ENCODE data around the gene CDK5. TPM values are rescaled to one million over a fixed set of nuclear protein-coding genes. Genes with fewer than 3 reads are reported as not detected.
A peak's percentile ranks its signal among the peaks of the same experiment; 100 is the strongest.

CDK5 gene
- total RNA-seq, 4 donors from 2014 or later = 3.7 to 10.7 (median 5.9) TPM

DNA sequence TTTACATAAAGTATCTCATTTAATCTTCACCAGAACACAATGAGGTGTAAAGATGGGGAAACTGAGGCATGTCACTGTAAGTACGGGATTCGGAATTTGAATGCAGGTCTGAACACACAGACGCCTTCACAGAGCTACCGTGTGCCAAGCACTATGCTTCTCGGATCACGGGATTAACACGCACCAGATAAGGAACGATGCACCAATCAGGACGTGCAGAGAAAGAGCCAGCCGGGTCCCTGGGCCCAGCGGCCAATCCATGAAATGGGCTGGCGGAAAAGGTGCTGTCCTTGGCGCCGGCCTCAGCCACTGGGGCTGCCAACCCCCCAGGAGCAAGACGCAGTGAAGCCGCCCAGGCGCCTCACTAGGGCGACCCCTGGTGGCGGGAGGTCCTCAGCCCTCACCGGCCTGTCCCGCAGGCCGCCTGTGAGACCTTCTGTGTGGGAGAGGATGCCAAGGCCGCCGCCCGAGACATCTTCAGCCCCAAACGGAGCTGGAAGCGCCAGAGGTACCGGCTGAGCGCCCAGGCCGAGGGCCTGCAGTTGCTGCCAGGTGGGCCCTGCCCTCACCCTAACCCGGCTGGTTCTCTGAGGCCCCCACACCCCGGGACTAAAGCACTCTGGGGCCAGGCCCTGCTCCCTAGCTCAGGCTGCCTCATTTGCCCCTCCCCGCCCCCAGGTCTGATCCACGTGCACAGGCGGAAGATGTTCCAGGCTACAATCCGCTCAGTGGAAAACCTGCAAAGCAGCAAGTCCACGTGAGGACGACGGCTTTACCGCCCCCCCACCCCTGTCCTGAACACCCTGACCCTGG is 49.0 kb downstream of the CDK5 start:
- peaks cover 0 to 8% of the 10 kb centered on the region in 2 donors for H3K4me1 ChIP-seq
- intact Hi-C loops (cut with DNase I; ENCODE audit: low total_unique reads) (no loop called here), in situ Hi-C loops (cut with MboI; ENCODE audit: low sequenced_read_pairs in 4 of 4) (no loop called here)
- peak overlapping the region in 1 of 4 donors; percentile 18 for H3K4me3 ChIP-seq
- H3K36me3 ChIP-seq = no peaks in the 10 kb centered on the region
- DNase-seq (no peak), ATAC-seq (peak in 1 of 2 donors; percentile 30)
- H3K27ac ChIP-seq = no peak overlapping the region
- peaks cover 5 to 38% (median 35%) of the 10 kb centered on the region in 3 donors for H3K27me3 ChIP-seq
- TF ChIP-seq POLR2A (IDR thresholded peaks at IDR 0.05) = no peak
- TF ChIP-seq, protein P1, sequence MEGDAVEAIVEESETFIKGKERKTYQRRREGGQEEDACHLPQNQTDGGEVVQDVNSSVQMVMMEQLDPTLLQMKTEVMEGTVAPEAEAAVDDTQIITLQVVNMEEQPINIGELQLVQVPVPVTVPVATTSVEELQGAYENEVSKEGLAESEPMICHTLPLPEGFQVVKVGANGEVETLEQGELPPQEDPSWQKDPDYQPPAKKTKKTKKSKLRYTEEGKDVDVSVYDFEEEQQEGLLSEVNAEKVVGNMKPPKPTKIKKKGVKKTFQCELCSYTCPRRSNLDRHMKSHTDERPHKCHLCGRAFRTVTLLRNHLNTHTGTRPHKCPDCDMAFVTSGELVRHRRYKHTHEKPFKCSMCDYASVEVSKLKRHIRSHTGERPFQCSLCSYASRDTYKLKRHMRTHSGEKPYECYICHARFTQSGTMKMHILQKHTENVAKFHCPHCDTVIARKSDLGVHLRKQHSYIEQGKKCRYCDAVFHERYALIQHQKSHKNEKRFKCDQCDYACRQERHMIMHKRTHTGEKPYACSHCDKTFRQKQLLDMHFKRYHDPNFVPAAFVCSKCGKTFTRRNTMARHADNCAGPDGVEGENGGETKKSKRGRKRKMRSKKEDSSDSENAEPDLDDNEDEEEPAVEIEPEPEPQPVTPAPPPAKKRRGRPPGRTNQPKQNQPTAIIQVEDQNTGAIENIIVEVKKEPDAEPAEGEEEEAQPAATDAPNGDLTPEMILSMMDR (IDR thresholded peaks at IDR 0.05 in 4 of 5, conservative IDR thresholded peaks at IDR 0.05 in 1 of 5) = peak in 4 of 5 experiments; percentile 45 to 71 (median 46)
- H3K9me3 ChIP-seq = no peaks in the 10 kb centered on the region

DNA sequence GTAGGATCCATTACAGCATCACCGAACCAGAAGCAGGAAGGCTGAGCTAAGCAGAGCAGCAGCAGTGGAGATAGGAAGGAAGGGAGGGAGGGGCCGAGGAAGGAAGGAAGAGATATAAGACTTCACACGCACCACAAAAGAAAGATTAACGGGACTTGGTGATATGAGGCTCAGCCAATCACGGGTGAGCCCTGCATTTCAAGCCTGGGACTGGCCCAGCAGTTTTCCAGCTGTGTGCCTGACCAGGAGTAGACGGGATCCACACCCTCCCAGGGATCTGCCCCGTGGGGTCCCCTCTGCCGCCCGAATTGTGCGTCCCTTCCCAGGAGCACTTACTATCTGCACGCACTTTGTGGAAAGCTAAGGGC is 49.6 kb downstream of the CDK5 start:
- Histone ChIP-seq H3K9me3 (no peaks in the 10 kb centered on the region), H3K4me1 (peaks cover 0 to 2% of the 10 kb centered on the region in 2 donors), H3K36me3 (no peaks in the 10 kb centered on the region), H3K4me3 (peak overlapping the region in 1 of 4 donors; percentile 18), H3K27ac (no peak overlapping the region), H3K27me3 (peaks cover 5 to 32% (median 30%) of the 10 kb centered on the region in 3 donors)
- in situ Hi-C loops (cut with MboI; ENCODE audit: low sequenced_read_pairs in 4 of 4) = no loop called here
- TF ChIP-seq, protein P1 (IDR thresholded peaks at IDR 0.05 in 4 of 5, conservative IDR thresholded peaks at IDR 0.05 in 1 of 5) = no peak
- no peak for TF ChIP-seq POLR2A (IDR thresholded peaks at IDR 0.05)
- DNase-seq (no peak), ATAC-seq (no peak)
- intact Hi-C loops (cut with DNase I; ENCODE audit: low total_unique reads) = no loop called here

DNA sequence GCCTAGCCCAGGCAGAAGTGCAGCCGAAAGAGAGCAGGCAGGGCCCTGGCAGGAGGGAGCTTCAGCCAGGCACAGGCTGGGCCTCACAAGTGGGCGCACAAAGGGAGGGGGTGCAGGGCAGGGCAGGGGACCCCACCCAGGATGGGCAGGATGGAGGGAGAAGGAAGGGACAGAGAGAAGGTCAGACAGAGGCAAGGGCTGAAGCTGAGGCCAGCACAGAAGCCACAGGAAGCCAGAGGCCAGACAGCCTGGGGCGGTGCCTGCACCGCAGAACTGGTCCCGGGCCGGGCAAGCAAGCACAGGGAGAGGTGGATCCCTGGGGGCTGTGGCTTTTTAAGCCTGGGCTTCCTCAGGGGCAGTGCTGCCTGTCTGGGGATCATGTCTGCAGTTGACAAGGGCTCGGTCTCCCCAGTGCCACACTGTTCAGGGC is 50.2 kb downstream of the CDK5 start:
- Histone ChIP-seq H3K27me3 (peaks cover 5 to 25% (median 23%) of the 10 kb centered on the region in 3 donors), H3K27ac (no peak overlapping the region), H3K4me3 (no peak overlapping the region), H3K4me1 (no peaks in the 10 kb centered on the region), H3K9me3 (no peaks in the 10 kb centered on the region), H3K36me3 (no peaks in the 10 kb centered on the region)
- ATAC-seq (no peak), DNase-seq (no peak)
- in situ Hi-C loops (cut with MboI; ENCODE audit: low sequenced_read_pairs in 4 of 4) = no loop called here
- intact Hi-C loops (cut with DNase I; ENCODE audit: low total_unique reads) = no loop called here
- no peak for TF ChIP-seq POLR2A (IDR thresholded peaks at IDR 0.05)
- TF ChIP-seq, protein P1 (IDR thresholded peaks at IDR 0.05 in 4 of 5, conservative IDR thresholded peaks at IDR 0.05 in 1 of 5) = no peak

DNA sequence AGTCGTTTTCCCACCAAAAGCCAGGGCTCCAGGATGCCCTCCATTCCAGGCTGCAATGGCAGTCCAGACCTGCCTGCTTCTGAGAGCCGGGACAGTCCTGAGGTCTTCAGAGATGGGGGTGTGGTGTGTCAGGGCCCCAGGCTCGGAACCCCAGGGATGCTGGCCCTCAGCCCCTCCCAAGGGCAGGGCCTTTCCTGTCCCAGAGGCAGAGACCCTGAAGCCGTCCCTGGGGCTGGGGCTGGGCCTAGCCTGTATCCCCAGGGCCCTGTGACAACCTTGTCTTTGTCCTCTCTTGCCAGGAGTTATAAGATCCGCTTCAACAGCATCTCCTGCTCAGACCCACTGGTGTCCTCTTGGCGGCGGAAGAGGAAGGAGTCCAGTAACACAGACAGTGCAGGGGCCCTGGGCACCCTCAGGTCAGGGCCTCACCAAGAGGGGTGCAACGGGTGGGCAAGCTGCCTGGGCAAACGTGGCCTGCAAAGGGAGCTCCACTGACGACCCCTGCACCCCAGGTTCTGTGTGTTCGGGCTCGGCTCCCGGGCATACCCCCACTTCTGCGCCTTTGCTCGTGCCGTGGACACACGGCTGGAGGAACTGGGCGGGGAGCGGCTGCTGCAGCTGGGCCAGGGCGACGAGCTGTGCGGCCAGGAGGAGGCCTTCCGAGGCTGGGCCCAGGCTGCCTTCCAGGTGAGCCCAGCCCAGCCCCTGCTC is 51.0 kb downstream of the CDK5 start:
- intact Hi-C loops (cut with DNase I; ENCODE audit: low total_unique reads) = no loop called here
- Histone ChIP-seq H3K4me3 (no peak overlapping the region), H3K27me3 (peaks cover 0 to 24% (median 23%) of the 10 kb centered on the region in 3 donors), H3K36me3 (no peaks in the 10 kb centered on the region), H3K4me1 (no peaks in the 10 kb centered on the region), H3K27ac (no peak overlapping the region), H3K9me3 (no peaks in the 10 kb centered on the region)
- in situ Hi-C loops (cut with MboI; ENCODE audit: low sequenced_read_pairs in 4 of 4) = no loop called here
- TF ChIP-seq POLR2A (IDR thresholded peaks at IDR 0.05) = no peak
- TF ChIP-seq, protein P1 (IDR thresholded peaks at IDR 0.05 in 4 of 5, conservative IDR thresholded peaks at IDR 0.05 in 1 of 5) = no peak
- ATAC-seq = no peak
- DNase-seq = no peak
